ENCODE measurements around the gene IGSF3.
"Not testable (repeated sequence)": the region's sequence is repeated elsewhere in the genome, so short reads cannot be mapped to it uniquely, and the experiment has no call there.

DNA sequence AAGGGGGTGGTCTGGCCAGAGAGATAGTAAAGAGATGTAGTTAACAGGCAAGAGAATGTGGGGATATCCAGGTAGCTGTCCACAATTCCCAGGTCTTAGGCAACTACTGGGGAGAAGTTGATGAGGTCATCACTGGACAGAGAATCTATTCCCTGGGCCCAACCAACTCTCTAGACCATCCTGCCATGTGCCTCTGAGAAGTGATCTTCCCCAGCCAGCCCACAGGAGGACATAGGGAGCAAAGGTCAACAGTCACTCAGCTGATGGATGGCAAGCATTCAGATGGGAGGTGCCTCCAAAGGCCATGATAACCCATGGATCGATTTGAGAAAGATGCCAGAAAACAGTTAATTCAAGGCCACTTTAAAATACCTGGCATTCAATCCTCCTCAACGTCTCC is 36.0 kb downstream of the IGSF3 start:
- TF ChIP-seq POLR2A, POLR2AphosphoS5 (IDR thresholded peaks at IDR 0.05): not testable (repeated sequence)
- TF ChIP-seq, protein P1, sequence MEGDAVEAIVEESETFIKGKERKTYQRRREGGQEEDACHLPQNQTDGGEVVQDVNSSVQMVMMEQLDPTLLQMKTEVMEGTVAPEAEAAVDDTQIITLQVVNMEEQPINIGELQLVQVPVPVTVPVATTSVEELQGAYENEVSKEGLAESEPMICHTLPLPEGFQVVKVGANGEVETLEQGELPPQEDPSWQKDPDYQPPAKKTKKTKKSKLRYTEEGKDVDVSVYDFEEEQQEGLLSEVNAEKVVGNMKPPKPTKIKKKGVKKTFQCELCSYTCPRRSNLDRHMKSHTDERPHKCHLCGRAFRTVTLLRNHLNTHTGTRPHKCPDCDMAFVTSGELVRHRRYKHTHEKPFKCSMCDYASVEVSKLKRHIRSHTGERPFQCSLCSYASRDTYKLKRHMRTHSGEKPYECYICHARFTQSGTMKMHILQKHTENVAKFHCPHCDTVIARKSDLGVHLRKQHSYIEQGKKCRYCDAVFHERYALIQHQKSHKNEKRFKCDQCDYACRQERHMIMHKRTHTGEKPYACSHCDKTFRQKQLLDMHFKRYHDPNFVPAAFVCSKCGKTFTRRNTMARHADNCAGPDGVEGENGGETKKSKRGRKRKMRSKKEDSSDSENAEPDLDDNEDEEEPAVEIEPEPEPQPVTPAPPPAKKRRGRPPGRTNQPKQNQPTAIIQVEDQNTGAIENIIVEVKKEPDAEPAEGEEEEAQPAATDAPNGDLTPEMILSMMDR (IDR thresholded peaks at IDR 0.05) = not testable (repeated sequence)
